OCI-LY7 (cell line): ENCODE results near the gene ORC1. TPM values are rescaled to one million over a fixed set of nuclear protein-coding genes. Genes with fewer than 3 reads are reported as not detected.

Experiments used
- BruUV-seq: library from RNA; stranded (reverse); fragments of 400-500 nt; replicated peaks from 2 replicates; lab custom pipeline; 2021; lab: Mats Ljungman, UMichigan
- CTCF ChIA-PET: fragments of 300-600 bp; sonication (Branson Sonifier 250); formaldehyde crosslinking; loops from one replicate; lab custom pipeline; 2022; ENCODE audit warnings: antibody characterized with exemption; ENCODE audit not compliant: unreplicated experiment; lab: Charles Lee
- POLR2A ChIA-PET: fragments of 300-600 bp; sonication (Branson Sonifier 250); formaldehyde crosslinking; loops from one replicate; lab custom pipeline; 2022; ENCODE audit warnings: antibody characterized with exemption; lab: Charles Lee
- DNase-seq: peaks from one replicate; pipeline ENCODE4 v3.0.0-alpha.2; 2015; ENCODE audit warnings: low spot score
- H2AFZ ChIP-seq: fragments of 200-600 bp; sonication (generic), shearing (Covaris generic); 2 replicates; pipeline ENCODE4 v1.6.1; 2014; ENCODE audit warnings: mild to moderate bottlenecking, antibody characterized with exemption, low read length, moderate library complexity
- H3K27ac ChIP-seq: fragments of 200-600 bp; sonication (generic); 2 replicates; pipeline ENCODE4 v1.5.1; 2014; ENCODE audit warnings: mixed run types, low read depth, mild to moderate bottlenecking, moderate library complexity, low read length, inconsistent platforms; ENCODE audit not compliant: poor library complexity, severe bottlenecking
- H3K36me3 ChIP-seq: fragments of 200-600 bp; sonication (generic); 2 replicates; pipeline ENCODE4 v1.6.1; 2014; ENCODE audit warnings: mild to moderate bottlenecking, antibody characterized with exemption, low read length, moderate library complexity, mixed read lengths; ENCODE audit not compliant: insufficient read depth
- H3K4me1 ChIP-seq: fragments of 200-600 bp; sonication (generic); 2 replicates; pipeline ENCODE4 v1.5.1; 2014; ENCODE audit warnings: mild to moderate bottlenecking, low read length; ENCODE audit not compliant: insufficient read depth, poor library complexity, severe bottlenecking
- H3K4me2 ChIP-seq: fragments of 200-600 bp; sonication (generic); 2 replicates; pipeline ENCODE4 v1.6.1; 2014; ENCODE audit warnings: mild to moderate bottlenecking, low read length
- H3K4me3 ChIP-seq: fragments of 200-600 bp; sonication (generic); 2 replicates; pipeline ENCODE4 v1.5.1; 2014; ENCODE audit warnings: mild to moderate bottlenecking, low read depth, low read length; ENCODE audit not compliant: poor library complexity, severe bottlenecking
- H3K79me2 ChIP-seq: fragments of 200-600 bp; sonication (generic); 2 replicates; pipeline ENCODE4 v1.6.1; 2016; ENCODE audit warnings: low read depth, mild to moderate bottlenecking, low read length, moderate library complexity, mixed read lengths; ENCODE audit not compliant: insufficient read depth
- H3K9me2 ChIP-seq: fragments of 200-600 bp; sonication (generic); 2 replicates; pipeline ENCODE4 v1.6.1; 2016; ENCODE audit warnings: mild to moderate bottlenecking, low read length, mixed read lengths; ENCODE audit not compliant: insufficient read depth
- H3K9me3 ChIP-seq: fragments of 200-600 bp; sonication (generic); 2 replicates; pipeline ENCODE4 v1.6.1; 2014; ENCODE audit warnings: mild to moderate bottlenecking, mixed run types, low read length, mixed read lengths
- H4K20me1 ChIP-seq: fragments of 200-600 bp; sonication (generic); 2 replicates; pipeline ENCODE4 v1.6.1; 2014; ENCODE audit warnings: mild to moderate bottlenecking, antibody characterized with exemption, low read length, moderate library complexity, mixed read lengths; ENCODE audit not compliant: insufficient read depth
- CTCF ChIP-seq: fragments of 200-600 bp; sonication (generic); conservative IDR thresholded peaks from 2 replicates; pipeline ENCODE4 v1.5.1; 2014; ENCODE audit warnings: mild to moderate bottlenecking, antibody characterized with exemption, low read length, moderate library complexity, mixed read lengths
- EZH2phosphoT487 ChIP-seq: fragments of 200-600 bp; sonication (generic); IDR thresholded peaks from 2 replicates; pipeline ENCODE4 v1.6.1; 2018; ENCODE audit warnings: low read depth, borderline replicate concordance, mild to moderate bottlenecking, mixed run types, antibody characterized with exemption, low read length, moderate library complexity, mixed read lengths
- intact Hi-C: fragments of 100-400 bp; cut with micrococcal nuclease; formaldehyde crosslinking; loops from one replicate; pipeline ENCODE4 v1.10.0; 2022; ENCODE audit not compliant: unreplicated experiment
- total RNA-seq, 2 experiments: library from RNA; depleted of rRNA in 1 of 2; stranded (reverse); fragments of >200 nt in 1 of 2; shearing (Covaris generic) in 1 of 2; gene quantifications; 2 replicates each; pipeline ENCODE4 v1.2.3, GENCODE V29; 2014 to 2022

ORC1 gene
- total RNA-seq, 2 experiments from 2014 or later, result 37.7 to 39.0 TPM

GRCh38 chr1:52337439-52337838 is 66.8 kb downstream of the ORC1 start:
- H4K20me1 ChIP-seq, result no peaks in the 10 kb centered on the region
- no peak overlapping the region for H3K4me2 ChIP-seq
- H3K79me2 ChIP-seq, result no peaks in the 10 kb centered on the region
- H3K4me1 ChIP-seq, result no peaks in the 10 kb centered on the region
- no peak for DNase-seq
- no peak overlapping the region for H2AFZ ChIP-seq
- intact Hi-C loops, result no loop called here
- no peaks in the 10 kb centered on the region for H3K9me3 ChIP-seq
- no peaks in the 10 kb centered on the region for H3K36me3 ChIP-seq
- no TSS peak for BruUV-seq
- ChIA-PET CTCF (no interaction called here), POLR2A (interaction anchor here (0.5 to 0.6 kb wide), 2 partner anchors 195 to 485 kb away, joined by 3 to 4 read pairs; no protein-coding TSS in a partner anchor)
- no peak for TF ChIP-seq EZH2phosphoT487
- TF ChIP-seq CTCF, result no peak
- H3K4me3 ChIP-seq, result no peak overlapping the region
- no peak overlapping the region for H3K27ac ChIP-seq
- no peaks in the 10 kb centered on the region for H3K9me2 ChIP-seq

- POLR2A ChIA-PET, result interaction anchor here (0.7 kb wide), 1 partner anchor 672 kb away, joined by 3 read pairs; no protein-coding TSS in a partner anchor
- Histone ChIP-seq H3K27ac (no peak overlapping the region), H2AFZ (no peak overlapping the region), H3K36me3 (no peaks in the 10 kb centered on the region), H3K4me3 (no peak overlapping the region), H3K4me1 (no peaks in the 10 kb centered on the region), H3K9me2 (no peaks in the 10 kb centered on the region), H3K4me2 (no peak overlapping the region), H3K79me2 (no peaks in the 10 kb centered on the region), H3K9me3 (no peaks in the 10 kb centered on the region), H4K20me1 (no peaks in the 10 kb centered on the region)
- BruUV-seq, result no TSS peak
- CTCF ChIA-PET, result no interaction called here
- no peak for DNase-seq
- intact Hi-C loops, result no loop called here
- TF ChIP-seq EZH2phosphoT487, result no peak
- TF ChIP-seq CTCF, result no peak
Measured at GRCh38 chr1:52334906-52335528, 69.2 kb downstream of the ORC1 start.

GRCh38 chr1:52332411-52332810 is 71.8 kb downstream of the ORC1 start:
- no peak for DNase-seq
- H3K27ac ChIP-seq, result no peak overlapping the region
- no peaks in the 10 kb centered on the region for H3K9me3 ChIP-seq
- H3K9me2 ChIP-seq, result no peaks in the 10 kb centered on the region
- H3K4me1 ChIP-seq, result no peaks in the 10 kb centered on the region
- POLR2A ChIA-PET, result interaction anchor here (0.6 kb wide), 1 partner anchor 392 kb away, joined by 6 read pairs; no protein-coding TSS in a partner anchor
- no peaks in the 10 kb centered on the region for H4K20me1 ChIP-seq
- intact Hi-C loops, result no loop called here
- H3K36me3 ChIP-seq, result no peaks in the 10 kb centered on the region
- no TSS peak for BruUV-seq
- TF ChIP-seq CTCF (no peak), EZH2phosphoT487 (no peak)
- no peak overlapping the region for H3K4me2 ChIP-seq
- CTCF ChIA-PET, result no interaction called here
- no peak overlapping the region for H3K4me3 ChIP-seq
- no peak overlapping the region for H2AFZ ChIP-seq
- no peaks in the 10 kb centered on the region for H3K79me2 ChIP-seq
